GM19467 (cell line): ENCODE measurements around the gene MPV17L2.

Experiments used
- ATAC-seq: cut with Tn5 transposase; IDR thresholded peaks from one replicate; pipeline ENCODE4 v1.9.1; 2021; ENCODE audit warnings: mild to moderate bottlenecking, moderate library complexity; ENCODE audit not compliant: unreplicated experiment

Gene MPV17L2

DNA sequence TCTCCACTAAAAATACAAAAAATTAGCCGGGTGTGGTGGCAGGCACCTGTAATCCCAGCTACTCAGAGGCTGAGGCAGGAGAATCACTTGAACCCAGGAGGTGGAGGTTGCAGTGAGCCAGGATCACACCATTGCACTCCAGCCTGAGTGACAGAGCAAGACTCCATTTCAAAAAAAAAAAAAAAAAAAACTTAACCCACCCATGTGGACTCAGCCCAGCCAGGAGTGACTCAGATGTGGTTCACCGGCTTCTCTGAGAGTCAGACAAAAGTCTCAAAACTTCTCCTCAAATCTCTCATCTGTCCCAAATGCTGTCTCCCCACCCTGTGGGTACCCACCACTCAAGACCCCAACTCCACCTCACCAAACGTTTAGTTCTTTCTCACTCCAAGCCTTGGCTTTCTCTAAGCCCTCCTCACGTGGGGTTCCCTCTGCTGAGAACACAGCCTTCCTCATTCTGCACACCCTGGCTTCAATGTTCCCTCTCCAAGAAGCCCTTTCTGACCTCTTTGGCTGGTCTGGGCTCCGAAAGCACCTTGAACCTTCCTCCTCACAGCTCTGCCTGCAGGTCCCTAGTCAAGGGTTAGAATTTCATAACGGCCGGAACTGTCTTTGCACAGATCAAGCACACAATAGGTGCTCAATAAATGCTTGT lies 21.9 kb downstream of the MPV17L2 start:
- ATAC-seq, result no peak

DNA sequence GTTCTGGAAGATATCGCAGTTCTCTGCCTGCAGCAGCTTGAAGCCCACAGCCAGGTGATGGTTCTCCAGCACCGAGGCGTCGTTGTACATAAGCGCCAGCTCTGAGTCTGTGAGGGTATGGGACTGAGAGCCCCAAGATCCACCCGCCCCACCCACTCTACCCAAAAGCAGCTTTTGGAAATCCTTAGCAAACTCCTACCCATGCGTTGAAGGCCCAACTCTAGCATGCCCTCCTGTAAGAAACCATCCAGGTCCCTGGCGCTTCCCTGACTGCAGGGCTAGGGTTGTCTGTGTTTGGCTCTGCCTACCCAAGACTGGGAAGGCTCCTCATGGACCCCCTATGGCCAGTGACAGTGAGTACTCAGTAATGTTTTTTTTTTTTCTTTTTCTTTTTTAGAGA lies 23.8 kb downstream of the MPV17L2 start:
- no peak for ATAC-seq

DNA sequence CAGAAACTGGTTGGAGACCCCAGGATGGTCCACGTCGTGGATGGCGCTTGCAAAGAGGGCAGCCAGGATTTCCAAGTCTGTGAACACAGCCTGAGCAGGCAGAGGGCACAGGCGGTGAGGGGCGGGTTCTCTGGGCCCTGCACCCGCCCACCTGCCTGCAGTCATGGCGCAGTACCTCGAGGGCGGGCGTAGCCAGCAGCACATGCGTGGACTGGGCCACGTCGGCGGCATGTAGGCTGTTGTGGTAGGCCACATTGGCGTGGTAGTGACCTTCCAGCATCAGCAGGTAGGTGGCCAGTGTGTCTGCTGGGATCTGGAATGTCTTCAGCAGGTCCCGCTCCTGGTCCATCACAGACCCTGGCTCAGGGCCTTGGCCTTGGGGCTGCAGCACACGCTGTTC lies 25.1 kb downstream of the MPV17L2 start:
- no peak for ATAC-seq

DNA sequence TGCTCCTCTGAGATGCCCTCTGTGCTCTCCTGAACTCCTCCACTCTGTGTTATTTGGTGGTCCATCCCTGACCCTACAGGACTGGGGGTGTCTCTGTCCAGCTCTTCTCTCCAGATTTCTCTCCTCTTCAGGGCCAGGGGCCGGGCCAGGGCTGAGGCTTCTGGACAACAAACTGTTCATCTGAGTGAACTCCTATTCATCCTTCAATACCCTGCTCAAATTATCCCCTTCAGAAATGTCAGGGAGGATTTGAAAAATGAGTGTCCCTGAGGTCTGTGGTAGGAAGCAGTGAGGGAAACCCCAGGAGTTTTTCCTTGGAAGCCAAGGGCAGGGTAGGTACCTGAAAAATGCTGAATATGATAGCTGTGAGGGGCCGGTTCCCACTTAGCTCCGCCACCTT lies 25.6 kb downstream of the MPV17L2 start:
- ATAC-seq, result no peak

DNA sequence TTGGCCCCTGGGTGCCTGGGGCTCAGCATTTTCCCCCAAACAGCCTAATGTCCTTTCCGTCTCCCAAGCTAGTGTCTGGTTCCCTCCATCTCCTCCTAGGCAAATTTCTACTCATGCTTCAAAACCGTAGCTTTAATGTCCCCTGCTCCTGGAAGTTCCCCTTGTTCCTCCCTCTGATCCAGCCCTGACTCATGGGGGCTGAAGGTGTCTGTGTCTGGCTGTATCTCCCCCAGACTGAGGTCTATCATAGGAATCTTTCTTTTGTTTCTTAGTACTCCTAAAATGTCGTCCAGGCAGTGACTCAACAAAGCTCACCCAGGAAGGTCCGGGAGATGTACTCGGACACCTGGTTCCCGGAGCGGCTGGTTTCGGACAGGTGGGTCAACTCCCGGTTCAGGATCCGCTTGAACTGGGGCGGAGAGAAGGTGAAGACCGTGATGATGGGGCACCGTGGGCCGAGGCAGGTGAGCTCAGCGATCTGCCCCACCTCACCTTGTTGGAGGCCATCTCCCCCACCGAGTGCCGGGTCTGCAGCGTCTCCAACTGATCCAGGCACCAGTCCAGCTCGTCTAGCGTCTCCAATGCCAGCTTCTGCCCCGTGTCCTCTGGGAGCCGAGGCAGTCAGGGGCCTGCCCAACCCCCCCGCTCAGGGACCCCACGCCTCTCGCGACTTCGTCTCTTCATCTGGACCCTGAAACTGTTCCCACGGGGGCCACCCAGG lies 27.1 kb downstream of the MPV17L2 start:
- no peak for ATAC-seq

DNA sequence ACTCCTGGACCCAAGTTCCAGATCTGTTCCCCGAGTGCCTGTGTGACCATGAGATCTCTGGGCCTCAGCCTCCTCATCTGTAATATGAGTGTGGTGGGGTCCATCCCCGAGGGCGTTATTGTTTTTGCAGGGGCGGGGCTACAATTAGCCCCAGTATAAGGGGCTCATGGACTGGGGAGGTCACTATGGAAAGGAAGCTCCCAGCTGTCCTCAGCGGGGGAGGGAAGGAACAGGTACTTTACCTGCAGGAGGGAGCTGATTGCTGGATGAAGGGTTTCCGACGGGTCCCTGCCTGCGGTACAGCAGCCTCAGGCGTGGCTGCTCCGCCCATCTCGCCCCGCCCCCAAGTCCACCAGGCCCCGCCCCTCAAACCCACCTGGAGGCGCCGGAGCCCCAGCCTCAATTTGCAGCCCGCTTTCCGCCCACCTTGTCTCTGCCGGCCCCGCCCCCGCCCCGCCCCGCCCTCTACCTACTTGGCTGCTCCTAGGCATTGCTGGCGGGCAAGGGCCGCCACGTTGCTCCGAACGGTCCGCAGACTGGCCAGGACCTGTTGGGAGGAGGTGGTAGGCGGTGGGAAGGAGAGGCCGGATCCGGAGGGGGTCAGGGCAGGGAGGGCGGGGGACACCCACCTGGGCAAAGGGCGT lies 27.7 kb downstream of the MPV17L2 start:
- no peak for ATAC-seq

DNA sequence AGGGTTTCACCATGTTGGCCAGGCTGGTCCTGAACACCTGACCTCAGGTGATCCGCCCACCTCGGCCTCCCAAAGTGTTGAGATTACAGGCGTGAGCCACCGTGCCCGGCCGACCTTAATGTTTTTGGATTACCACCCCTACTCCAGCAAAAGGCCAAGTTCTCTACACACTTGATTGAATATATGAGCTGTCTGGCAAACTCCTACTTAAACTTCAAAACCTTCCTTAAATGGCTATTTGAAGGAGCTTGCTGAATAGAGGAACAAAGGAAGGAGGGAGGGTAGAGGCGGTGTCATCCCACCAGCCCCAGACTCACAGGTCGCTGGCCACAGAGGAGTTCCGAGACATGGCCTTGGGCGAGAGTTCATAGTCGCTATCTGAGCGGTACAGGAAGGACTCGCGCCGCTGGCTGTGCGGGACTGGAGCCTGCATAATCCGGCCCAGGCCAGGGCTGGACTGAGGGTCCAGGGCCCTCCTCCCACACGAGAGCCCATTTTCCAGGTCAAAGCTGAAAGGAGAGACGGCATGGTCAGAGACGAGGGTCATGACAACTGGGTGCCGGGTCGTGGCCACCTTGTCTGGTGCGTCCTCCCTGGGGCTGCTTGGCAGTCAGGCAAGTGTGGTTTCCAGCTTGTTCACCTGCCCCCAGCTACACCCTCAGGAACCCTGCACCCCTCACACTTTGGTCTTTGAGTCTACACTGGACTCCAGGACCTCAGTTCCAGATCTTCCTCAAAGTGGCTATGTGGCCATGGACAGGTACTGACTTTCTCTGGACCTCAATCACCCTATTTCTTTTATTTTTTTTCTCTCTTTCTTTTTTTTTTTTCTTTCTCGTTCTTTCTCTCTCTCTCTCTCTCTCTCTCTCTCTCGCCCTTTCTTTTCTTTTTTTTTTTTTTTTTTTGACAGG lies 29.1 kb downstream of the MPV17L2 start:
- no peak for ATAC-seq

DNA sequence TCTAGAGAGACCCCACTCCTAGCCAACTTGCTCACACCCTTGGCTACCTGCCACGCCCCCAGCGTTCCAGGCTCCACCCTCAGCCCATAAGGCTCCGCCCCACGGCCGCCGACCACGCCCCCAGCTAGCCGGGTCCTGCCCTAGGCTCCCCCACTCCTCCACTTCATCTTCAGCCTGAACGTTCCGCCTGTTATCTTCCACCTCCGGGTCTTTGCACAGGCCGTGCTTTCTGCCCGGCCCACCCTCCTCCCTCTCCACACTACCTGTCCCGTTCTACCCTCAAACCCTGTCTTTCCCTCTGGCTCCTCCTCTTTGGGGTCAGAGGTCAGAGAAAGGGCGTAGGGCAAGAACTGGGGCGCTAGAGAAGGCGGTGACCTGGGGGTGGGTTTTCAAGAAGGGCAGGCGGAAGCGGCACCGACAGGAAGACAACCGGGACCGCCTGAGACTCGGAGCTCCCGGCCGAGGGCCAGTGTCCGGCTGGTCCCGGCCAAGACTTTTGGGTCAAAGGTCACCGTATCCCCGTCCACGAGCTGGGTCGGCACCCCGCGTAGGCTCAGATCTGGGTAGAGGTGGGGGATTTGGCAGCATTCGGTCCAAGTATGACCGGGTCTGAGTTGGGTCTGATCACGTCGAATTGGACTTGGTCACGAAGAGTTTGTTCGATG lies 31.0 kb downstream of the MPV17L2 start:
- peak; percentile 20 for ATAC-seq

DNA sequence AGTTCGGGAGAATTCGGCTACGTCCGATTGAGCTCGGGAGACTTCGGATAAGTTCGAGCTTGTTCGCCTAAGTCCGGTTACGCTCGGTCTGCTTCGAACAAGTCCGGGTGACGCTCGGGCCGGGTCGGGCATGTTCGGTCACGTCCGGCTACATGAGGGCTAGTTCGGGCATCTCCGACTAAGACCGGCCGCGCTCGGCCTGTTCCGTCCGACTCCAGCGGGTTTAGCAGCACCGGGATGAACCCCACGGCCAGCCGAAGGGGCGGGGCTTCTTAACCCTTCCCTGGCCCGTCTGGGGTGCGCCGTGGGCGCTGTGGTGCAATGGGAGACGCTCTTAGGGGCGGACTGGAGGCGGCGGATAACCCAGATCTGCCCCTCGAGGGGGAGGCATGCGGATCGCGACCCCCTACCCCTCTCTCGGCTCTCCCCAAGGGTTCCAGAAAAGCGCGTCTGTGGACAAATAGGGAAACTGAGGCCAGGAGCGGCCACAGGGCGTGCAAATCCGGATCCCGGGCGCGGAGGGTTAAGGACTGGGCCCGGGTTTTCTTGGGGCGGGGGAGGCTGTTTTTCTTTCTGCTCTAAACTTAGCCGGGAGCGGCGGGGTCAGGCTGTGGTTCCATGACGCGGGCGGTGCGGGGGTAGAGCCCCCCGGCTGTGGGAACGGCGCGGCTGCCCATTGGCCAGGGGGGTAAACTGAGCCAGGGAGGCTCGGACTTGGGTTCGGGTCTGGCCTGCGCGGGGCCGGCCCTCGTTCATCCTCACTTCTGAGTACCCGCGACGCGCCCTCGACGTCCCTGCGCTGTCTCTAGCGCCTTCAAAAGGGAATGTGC lies 31.7 kb downstream of the MPV17L2 start:
- ATAC-seq, result peak; percentile 89

DNA sequence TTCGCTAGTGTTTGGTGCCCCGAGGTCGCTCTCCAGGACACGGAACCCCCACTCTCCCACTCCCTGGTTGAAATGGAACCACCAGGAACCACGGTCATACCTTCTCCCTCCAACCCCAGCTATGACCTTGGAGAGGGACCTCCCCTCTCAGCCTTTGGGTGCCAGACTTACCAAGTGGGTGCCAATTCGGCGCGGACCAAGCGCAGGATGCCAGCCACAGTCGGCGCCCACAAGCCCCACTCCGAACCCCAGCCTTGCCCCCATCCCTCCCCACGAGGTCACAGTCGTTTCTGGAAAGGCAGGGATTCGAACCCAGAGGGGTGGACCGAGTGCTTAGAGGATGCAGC lies 32.3 kb downstream of the MPV17L2 start:
- no peak for ATAC-seq

DNA sequence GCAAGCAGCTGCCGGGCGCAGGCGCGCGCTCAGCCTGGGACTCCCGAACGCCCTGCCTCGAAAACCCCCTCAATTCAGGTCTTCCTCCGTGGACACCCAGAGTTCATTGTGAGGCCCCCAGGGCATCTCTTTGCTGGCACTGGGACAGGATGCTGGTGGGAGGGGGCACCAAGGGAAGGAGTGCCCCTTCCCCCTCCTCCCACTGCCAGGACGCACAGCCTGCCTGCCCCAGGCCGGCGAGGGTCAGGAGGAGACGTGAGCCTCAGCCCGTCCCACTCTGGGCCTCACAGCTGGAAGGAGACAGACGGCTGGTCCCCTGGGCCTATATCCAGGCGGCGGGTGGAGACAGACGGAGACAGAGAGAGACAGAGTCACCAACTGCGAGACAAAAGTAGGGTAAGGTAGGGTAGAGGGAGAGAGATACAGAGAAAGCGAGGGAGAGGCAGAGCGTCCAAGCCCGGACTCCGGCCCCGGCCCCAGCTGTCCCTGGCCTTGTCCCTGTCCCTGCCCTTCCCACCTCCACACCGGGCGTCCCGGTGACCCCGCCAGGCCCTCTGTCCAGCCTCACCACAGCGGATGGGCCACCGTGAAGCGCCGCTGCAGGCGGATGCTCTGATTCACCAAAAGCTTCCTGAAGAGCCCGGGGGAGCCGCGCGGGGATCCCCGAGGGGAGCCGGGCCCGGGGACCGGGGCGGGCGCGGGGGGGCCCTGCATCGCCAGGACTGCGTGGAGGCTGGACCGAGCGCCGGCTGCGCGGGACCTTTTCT lies 32.9 kb downstream of the MPV17L2 start, which contains the start of gene PDE4C:
Gene PDE4C, minus strand, starts transcription at position 737 of the 767 bp plus-strand sequence. Its CDS starts 23 bp downstream, at position 714.
- ATAC-seq, result no peak

DNA sequence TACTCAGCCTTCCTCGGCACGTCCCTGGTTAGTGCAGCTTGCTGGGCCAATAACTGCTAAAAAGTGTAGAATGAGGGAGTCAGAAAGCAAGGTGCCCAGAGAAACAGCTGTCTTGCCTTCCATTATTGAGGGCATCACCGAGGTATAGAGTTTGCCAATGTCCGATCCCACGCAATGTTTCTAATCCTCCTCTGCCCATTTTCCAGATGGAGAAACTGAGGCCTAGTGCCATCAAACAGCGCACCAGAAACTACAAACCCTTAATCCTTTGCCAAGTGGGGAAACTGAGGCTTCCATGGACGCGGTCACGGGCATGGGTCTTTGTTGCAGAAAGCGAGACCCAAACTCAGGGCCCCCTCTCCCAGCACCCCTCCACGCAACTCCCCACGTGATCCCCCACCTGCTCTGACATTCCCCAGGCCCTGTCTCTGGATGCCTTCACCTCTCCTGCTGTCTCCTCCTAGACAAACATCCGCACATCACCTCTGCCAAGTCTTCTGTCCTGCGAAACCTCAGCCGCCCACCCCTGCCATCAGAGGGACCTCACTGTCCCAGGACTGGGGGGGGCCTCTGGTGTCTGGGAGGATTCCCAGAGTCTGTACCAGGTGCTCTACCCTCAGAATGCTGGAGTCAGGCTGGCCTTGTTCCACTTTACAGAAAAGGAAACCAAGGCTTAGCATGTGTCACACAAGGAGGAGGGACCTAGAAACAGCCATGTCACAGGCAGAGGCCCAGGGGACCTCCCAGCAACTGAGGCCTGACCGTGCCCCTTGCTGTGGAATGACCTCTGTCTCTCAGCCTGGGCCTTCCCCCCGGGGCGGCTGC lies 34.1 kb downstream of the MPV17L2 start:
- ATAC-seq, result no peak

DNA sequence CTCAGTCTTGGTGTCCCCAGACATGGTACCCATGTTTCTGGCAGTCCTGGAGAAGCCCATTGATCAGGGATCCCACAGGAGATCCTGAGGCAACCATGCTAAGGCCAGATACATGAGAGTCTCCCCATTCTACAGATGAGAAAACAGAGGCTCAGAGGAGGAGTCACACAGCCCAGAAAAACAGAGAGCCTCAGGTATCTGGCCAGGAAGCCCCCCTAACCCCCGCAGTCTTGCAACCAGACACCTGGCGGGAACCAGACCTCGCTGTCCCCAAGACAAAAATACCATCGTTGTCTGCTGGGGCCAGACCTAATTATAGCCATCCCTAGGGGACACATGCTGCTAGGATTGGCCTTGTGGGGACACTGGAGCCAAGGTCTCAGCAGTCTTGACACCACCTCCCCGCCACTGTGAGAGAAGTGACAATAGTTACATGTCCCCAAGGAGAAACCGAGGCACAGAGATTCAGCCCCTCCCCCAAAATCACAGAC lies 34.8 kb downstream of the MPV17L2 start:
- ATAC-seq, result no peak

DNA sequence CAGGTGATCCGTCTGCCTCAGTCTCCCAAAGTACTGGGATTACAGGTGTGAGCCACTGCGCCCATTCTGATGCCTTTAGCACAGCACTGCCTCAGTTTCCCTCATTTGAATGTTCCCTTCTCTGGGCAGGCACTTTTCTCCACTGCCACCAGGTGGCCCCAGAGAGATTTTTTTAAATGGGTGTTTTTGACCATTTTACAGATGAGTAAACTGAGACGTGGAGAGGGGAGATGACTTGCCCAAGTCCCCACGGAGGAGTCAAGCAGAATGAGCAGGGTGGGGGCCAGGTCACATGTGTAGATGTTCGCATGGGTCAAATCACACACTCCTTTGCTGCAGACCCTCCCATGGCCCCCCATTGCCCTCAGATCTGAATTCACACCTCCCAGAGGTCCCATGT lies 36.5 kb downstream of the MPV17L2 start:
- no peak for ATAC-seq

DNA sequence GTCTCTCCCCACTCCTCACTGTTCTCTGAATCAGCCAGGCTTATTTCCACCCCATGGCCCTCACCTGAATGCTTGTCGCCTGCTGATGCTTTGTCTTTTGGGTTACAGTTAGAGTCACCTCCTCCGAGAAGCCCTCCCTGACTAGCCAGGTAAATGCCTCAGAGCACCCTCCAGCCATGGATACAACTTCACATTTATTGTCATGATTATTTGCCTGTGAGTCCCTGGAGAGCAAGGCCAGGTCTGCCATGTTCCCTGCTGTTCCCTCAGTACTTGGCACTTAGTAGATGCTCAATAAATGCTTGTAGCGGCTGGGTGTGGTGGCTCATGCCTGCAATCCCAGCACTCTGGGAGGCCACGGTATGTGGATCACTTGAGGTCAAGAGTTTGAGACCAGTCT lies 36.9 kb downstream of the MPV17L2 start:
- ATAC-seq, result no peak

DNA sequence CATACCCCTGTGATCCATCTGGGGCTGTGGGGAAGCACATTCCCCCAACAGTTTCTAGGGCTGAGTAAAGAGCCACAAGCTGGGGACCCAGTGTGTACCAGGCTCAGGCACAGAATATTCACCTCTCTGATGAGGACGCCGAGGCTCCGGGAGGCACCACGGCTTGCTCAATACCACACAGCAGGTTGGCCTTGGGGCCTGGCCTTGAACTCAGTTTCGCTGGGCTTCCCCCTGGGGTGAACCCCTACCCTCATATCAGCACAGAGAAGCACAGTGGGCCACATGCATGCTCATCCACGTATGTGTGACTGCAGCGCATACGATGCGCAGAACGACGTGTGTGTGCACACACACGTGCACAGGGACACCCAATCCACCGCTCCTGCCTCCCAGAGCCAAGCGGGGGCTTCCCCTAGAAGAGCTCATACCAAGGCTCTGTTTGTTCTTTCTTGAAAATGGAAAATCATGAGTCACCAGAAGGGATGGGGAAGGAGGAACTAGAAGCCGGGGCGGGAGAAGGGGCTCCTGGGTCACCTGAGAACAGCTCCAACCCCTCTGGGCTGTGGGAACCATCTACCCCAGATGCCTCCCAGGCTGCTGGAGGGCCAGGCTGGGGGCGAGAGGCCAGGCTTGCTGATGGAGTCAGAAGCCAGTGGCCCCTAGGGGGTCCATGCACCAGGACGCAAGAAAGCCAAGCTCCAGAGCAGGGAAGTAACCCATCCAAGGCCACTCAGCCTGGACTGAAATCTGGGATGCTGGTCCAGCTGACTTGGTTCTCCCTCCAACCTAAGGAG lies 38.1 kb downstream of the MPV17L2 start:
- ATAC-seq, result no peak

DNA sequence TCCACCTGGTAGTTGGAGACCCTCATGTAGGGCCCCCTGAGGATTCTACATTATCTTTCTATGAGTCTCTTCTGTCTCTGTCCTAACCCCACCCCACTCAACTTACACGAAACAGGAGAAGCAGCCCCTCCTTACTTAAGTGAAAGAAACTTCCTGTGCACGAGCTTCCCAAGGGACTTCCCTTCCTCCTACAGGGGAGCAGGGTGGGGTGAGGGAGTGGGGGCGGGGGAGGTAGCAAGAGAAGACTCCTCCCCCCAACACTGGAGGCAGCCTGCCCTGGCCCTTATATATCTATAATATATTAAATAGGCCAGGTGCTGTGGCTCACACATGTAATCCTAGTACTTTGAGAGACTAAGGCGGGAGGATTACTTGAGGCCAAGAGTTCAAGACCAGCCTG lies 38.8 kb downstream of the MPV17L2 start:
- ATAC-seq, result no peak
